Ectodermal cell (in vitro differentiated cells): ENCODE data around the gene GPR146.

ENCODE experiments used
- H3K27ac ChIP-seq: 2 replicates; pipeline ENCODE4 v1.7.0; 2013; ENCODE audit warnings: mild to moderate bottlenecking, low read depth, low read length; ENCODE audit not compliant: insufficient read depth, poor library complexity, severe bottlenecking
- H3K27me3 ChIP-seq: 2 replicates; pipeline ENCODE4 v1.7.0; 2013; ENCODE audit warnings: mild to moderate bottlenecking, low read length; ENCODE audit not compliant: insufficient read depth, control insufficient read depth, poor library complexity, severe bottlenecking
- H3K36me3 ChIP-seq: one replicate; pipeline ENCODE4 v1.7.0; 2013; ENCODE audit warnings: low read length; ENCODE audit not compliant: control insufficient read depth, insufficient read depth
- H3K4me1 ChIP-seq: one replicate; pipeline ENCODE4 v1.7.0; 2013; ENCODE audit warnings: low read length; ENCODE audit not compliant: control insufficient read depth, insufficient read depth
- H3K4me3 ChIP-seq: 2 replicates; pipeline ENCODE4 v1.7.0; 2013; ENCODE audit warnings: low read depth, low read length, control low read depth; ENCODE audit not compliant: insufficient read depth
- H3K9me3 ChIP-seq: 2 replicates; pipeline ENCODE4 v1.7.0; 2013; ENCODE audit warnings: mild to moderate bottlenecking, low read length, moderate library complexity; ENCODE audit not compliant: control insufficient read depth
- WGBS, 2 experiments: methylation state at CpG; one replicate each; pipeline ENCODE4 v1.1.7; 2013; ENCODE audit warnings: missing lambda C conversion rate in 2 of 2; 5-methylcytosine and 5-hydroxymethylcytosine counted together

GPR146 gene

DNA sequence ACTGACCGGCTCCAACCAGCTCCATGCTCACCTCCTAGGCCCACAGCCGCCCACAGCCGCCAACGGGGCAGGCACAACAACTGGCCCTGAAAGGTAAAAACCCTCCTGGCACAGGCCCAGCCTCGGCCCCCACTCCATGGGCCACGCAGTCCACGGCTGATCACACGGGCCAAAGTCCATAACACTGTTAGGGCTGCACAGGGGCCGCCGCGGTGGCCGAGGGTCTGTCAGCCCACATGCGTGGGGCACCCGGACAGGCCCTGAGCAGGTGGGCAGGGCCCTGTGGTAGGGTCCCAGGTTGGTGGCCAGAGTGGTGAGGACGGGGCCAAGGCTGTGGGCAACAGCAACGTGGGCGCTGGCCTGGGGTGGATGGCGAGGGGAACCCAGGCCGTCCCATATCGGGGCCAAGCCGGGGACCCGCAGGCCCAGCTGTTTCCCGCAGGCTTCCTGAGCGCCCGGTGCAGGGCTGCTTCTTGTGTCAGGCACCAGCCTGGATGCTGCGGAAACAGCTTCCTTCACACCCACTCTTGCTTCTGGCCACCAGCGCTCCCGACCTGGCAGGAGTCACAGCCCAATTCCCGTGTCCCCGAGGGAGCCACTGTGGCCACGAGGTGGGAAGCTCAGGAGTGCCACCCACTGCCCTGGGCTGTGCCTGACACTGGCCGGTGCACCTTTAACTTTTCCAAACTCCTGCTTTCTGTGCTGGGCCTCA lies 32.2 kb upstream of the GPR146 start:
- Histone ChIP-seq H3K27me3 (no peaks in the 10 kb centered on the region), H3K27ac (no peak overlapping the region), H3K4me3 (no peak overlapping the region), H3K36me3 (peaks cover 10% of the 10 kb centered on the region), H3K4me1 (no peaks in the 10 kb centered on the region), H3K9me3 (no peaks in the 10 kb centered on the region)
- WGBS, 2 experiments = 94 to 95% methylated on average over 32 of the region's 32 CpGs

DNA sequence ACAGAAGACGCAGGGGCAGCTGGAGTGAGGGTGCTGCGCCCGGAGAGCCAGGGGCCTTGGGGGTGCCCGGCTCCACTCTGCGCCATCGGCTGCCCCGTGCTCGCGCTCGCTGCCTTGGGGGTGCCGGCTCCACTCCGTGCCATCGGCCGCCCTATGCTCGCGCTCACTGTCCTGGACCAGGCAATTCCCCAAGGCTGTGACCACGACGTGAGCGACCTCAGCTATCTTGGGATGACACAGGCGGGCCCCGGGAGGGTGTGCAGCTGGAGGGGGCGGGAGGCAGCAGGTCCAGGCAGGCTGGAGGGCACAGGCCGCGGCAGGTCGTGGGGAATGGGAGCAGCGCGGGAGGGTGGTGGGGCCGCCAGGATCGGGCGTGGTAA lies 31.6 kb upstream of the GPR146 start:
- Histone ChIP-seq H3K36me3 (peaks cover 10% of the 10 kb centered on the region), H3K9me3 (no peaks in the 10 kb centered on the region), H3K27ac (no peak overlapping the region), H3K27me3 (no peaks in the 10 kb centered on the region), H3K4me1 (no peaks in the 10 kb centered on the region), H3K4me3 (no peak overlapping the region)
- WGBS, 2 experiments = 92 to 93% methylated on average over 30 of the region's 30 CpGs

GRCh38 chr7:1013581-1013980 lies 30.8 kb upstream of the GPR146 start:
- Histone ChIP-seq H3K4me1 (no peaks in the 10 kb centered on the region), H3K36me3 (peaks cover 9% of the 10 kb centered on the region), H3K4me3 (no peak overlapping the region), H3K27ac (no peak overlapping the region), H3K27me3 (no peaks in the 10 kb centered on the region), H3K9me3 (no peaks in the 10 kb centered on the region)
- WGBS, 2 experiments = 95% methylated on average over 11 of the region's 11 CpGs

GRCh38 chr7:1014681-1015080 lies 29.7 kb upstream of the GPR146 start:
- H3K36me3 ChIP-seq = no peaks in the 10 kb centered on the region
- H3K27me3 ChIP-seq = no peaks in the 10 kb centered on the region
- WGBS, 2 experiments = 96% methylated on average over 20 of the region's 20 CpGs
- H3K9me3 ChIP-seq = no peaks in the 10 kb centered on the region
- H3K27ac ChIP-seq = no peak overlapping the region
- H3K4me3 ChIP-seq = no peak overlapping the region
- H3K4me1 ChIP-seq = no peaks in the 10 kb centered on the region

DNA sequence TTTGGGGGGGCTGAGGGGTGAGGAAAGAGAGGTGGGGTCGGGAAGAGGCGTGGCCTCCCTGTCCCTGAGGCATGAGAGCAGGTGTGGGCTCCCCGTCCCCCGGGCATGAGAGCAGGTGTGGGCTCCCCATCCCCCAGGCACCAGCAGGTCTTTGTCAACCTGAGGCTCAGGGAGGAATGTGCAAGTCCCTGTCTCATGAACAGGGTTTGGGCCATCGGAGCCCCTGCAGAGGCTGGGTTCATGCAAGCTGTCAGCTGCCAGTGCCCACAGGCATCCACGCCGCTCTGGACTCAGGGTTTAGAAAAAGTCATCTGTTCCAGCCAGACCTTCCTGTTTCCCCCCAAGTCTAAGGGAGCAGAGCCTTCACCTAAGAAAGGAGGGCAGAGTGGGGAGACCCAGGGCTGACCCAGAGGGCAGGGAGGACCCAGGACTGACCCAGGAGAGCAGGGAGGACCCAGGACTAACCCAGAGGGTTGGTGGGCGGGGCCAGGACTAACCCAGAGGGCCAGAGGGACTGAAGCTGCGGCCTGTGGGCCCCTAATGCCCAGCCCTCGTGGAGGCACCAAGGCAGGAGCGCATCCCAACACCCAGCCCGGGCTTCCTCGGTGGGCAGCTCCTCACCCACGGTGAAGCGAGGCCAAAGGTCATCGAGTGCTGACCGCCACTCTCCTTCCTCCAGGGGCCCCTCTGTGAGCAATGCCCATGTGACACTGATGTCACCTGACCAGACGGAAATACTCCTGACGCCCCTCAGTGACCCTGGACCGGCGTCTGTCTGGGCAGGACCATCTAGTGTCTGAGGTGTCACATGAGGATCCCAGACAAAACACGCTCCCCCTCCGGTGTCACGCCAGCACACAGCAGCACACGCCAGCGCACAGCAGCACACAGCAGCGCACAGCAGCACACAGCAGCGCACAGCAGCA lies 28.9 kb upstream of the GPR146 start:
- Histone ChIP-seq H3K27ac (no peak overlapping the region), H3K27me3 (no peaks in the 10 kb centered on the region), H3K4me1 (no peaks in the 10 kb centered on the region), H3K9me3 (no peaks in the 10 kb centered on the region), H3K4me3 (no peak overlapping the region), H3K36me3 (peaks cover under 1% of the 10 kb centered on the region)
- 87 to 92% methylated on average over 28 of the region's 28 CpGs for WGBS, 2 experiments

DNA sequence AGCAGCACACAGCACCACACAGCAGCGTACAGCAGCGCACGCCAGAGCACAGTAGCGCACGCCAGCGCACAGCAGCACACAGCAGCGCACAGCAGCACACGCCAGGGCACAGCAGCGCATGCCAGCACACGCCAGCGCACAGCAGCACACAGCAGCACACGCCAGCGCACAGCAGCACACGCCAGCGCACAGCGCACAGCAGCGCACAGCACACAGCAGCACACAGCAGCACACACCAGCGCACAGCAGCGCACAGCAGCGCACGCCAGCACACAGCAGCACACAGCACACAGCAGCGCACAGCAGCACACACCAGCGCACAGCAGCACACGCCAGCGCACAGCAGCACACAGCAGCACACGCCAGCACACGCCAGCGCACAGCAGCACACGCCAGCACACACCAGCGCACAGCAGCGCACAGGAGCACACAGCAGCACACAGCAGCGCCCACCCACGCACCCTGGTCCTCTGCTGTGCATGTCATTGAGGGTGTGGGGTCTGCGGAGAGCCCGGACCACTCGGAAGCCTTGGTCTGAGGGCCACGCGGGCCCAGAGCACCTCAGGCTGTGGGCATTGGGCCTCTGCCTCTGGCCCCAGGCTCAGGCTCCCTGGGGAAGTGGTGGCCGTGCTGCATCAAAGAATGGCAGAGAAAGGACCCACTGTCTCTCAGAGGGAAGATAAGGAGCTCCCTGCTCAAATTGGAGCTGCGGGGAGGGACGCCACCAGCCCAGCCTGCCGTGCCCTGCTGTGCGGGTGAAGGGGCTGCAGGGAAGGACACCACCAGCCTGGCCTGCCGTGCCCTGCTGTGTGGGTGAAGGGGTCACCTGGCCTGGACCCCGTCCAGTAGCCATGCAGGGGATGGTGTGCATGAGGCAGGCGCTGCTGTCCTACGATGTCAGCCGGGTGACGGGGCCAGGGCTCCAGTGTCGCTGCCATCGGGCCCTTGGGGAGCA lies 27.5 kb upstream of the GPR146 start:
- 96% methylated on average over 51 of the region's 51 CpGs for WGBS, 2 experiments
- Histone ChIP-seq H3K36me3 (peaks cover 14% of the 10 kb centered on the region), H3K9me3 (no peaks in the 10 kb centered on the region), H3K4me1 (no peaks in the 10 kb centered on the region), H3K4me3 (no peak overlapping the region), H3K27ac (no peak overlapping the region), H3K27me3 (no peaks in the 10 kb centered on the region)

GRCh38 chr7:1017586-1018333 lies 26.6 kb upstream of the GPR146 start:
- Histone ChIP-seq H3K4me1 (no peaks in the 10 kb centered on the region), H3K36me3 (peaks cover 14% of the 10 kb centered on the region), H3K9me3 (no peaks in the 10 kb centered on the region), H3K27me3 (no peaks in the 10 kb centered on the region), H3K4me3 (no peak overlapping the region), H3K27ac (no peak overlapping the region)
- WGBS, 2 experiments = 95% methylated on average over 34 of the region's 34 CpGs

GRCh38 chr7:1018334-1018695 lies 26.0 kb upstream of the GPR146 start:
- no peaks in the 10 kb centered on the region for H3K9me3 ChIP-seq
- H3K36me3 ChIP-seq = peaks cover 14% of the 10 kb centered on the region
- no peak overlapping the region for H3K27ac ChIP-seq
- H3K27me3 ChIP-seq = no peaks in the 10 kb centered on the region
- H3K4me1 ChIP-seq = no peaks in the 10 kb centered on the region
- no peak overlapping the region for H3K4me3 ChIP-seq
- WGBS, 2 experiments = 96% methylated on average over 13 of the region's 13 CpGs

DNA sequence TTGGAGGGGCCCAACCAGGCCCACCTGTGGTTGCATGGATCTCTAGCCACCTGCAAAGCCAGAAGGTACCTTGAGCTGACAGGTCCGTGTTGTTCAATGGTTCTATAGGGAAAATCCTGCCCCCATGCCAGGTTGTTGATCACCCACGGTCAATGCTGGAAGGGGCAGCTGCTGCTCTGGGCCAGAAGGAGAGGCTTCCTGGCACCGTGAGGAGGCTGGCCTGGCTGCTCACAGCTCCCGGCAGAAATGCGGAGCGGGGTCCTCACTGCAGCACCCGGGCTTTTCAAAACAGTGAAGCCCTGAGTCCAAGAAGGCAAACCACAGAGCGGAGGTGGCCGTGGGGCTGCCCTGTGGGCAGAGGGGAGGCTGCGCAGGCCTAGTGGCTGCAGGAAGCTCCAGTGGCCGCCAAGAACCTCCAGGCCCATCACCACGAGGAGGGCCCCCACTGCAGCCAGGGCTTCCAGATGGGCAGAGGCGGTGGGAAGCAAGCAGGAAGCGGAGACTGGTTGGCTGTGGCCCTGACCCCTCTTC lies 25.0 kb upstream of the GPR146 start:
- 93 to 94% methylated on average over 14 of the region's 14 CpGs for WGBS, 2 experiments
- Histone ChIP-seq H3K4me1 (no peaks in the 10 kb centered on the region), H3K27ac (no peak overlapping the region), H3K4me3 (no peak overlapping the region), H3K27me3 (no peaks in the 10 kb centered on the region), H3K9me3 (no peaks in the 10 kb centered on the region), H3K36me3 (peaks cover 14% of the 10 kb centered on the region)
